Peyer's patch (tissue), 4 donors: Measurements from ENCODE around the gene LRRC47. TPM values are rescaled to one million over a fixed set of nuclear protein-coding genes. Genes with fewer than 3 reads are reported as not detected.

ENCODE experiments used
- DNase-seq, 3 donors: peaks; one replicate each; pipeline ENCODE4 v3.0.0-alpha.2; 2017 to 2019
- H3K27ac ChIP-seq, 4 donors: fragments of 200-600 bp; sonication (generic); one replicate each; pipeline ENCODE4 v1.5.1; 2016 to 2019
- H3K27me3 ChIP-seq, 2 donors: fragments of 200-600 bp; sonication (generic); one replicate each; pipeline ENCODE4 v1.5.1; 2019
- H3K36me3 ChIP-seq, 3 donors: fragments of 200-600 bp; sonication (generic); one replicate each; pipeline ENCODE4 v1.5.1; 2016 to 2019
- H3K4me1 ChIP-seq, 4 donors: fragments of 200-600 bp; sonication (generic); one replicate each; pipeline ENCODE4 v1.5.1; 2016 to 2019
- H3K4me3 ChIP-seq, 4 donors: fragments of 200-600 bp; sonication (generic); 1 replicate in 3 of 4; 2 replicates in 1 of 4; pipeline ENCODE4 v1.5.1; 2016 to 2019; ENCODE audit warnings: mild to moderate bottlenecking in 1 of 4
- H3K9me3 ChIP-seq, 4 donors: fragments of 200-600 bp; sonication (generic); one replicate each; pipeline ENCODE4 v1.5.1; 2016 to 2019; ENCODE audit warnings: mild to moderate bottlenecking in 1 of 4
- CTCF ChIP-seq, 6 experiments: fragments of 450-650 bp in 4 of 6; fragments of 200-600 bp in 2 of 6; sonication (generic) in 1 of 6; IDR thresholded peaks; one replicate each; pipeline ENCODE4 v1.5.1; 2017 to 2019; ENCODE audit warnings: antibody characterized with exemption in 6 of 6, mild to moderate bottlenecking in 3 of 6, moderate library complexity in 1 of 6
- POLR2A ChIP-seq, 2 donors: fragments of 450-650 bp; IDR thresholded peaks; one replicate each; pipeline ENCODE4 v1.5.1; 2017; ENCODE audit warnings: antibody characterized with exemption in 2 of 2, mild to moderate bottlenecking in 2 of 2, moderate library complexity in 2 of 2
- total RNA-seq, 4 donors: library from RNA; depleted of rRNA; stranded (reverse); fragments of >200 nt; gene quantifications; one replicate each; pipeline ENCODE4 v1.1.0, GENCODE V29; 2016

Gene LRRC47
- total RNA-seq, 4 donors from 2014 or later = 31.3 to 99.0 (median 40.8) TPM

- Histone ChIP-seq H3K4me3 (no peak overlapping the region), H3K4me1 (no peaks in the 10 kb centered on the region), H3K9me3 (no peaks in the 10 kb centered on the region), H3K36me3 (peaks cover 0 to 23% (median 0%) of the 10 kb centered on the region in 3 donors), H3K27ac (no peak overlapping the region), H3K27me3 (peaks cover 0 to 3% of the 10 kb centered on the region in 2 donors)
- no peak for DNase-seq
- no peak for TF ChIP-seq CTCF (IDR thresholded peaks at IDR 0.05)
- no peak for TF ChIP-seq POLR2A (IDR thresholded peaks at IDR 0.05)
Measured at GRCh38 chr1:3735027-3735681, 61.1 kb downstream of the LRRC47 start.

GRCh38 chr1:3734602-3735001 lies 61.7 kb downstream of the LRRC47 start:
- Histone ChIP-seq H3K27me3 (peaks cover 0 to 3% of the 10 kb centered on the region in 2 donors), H3K27ac (no peak overlapping the region), H3K4me1 (no peaks in the 10 kb centered on the region), H3K9me3 (no peaks in the 10 kb centered on the region), H3K36me3 (peaks cover 0 to 23% (median 0%) of the 10 kb centered on the region in 3 donors), H3K4me3 (no peak overlapping the region)
- no peak for TF ChIP-seq CTCF (IDR thresholded peaks at IDR 0.05)
- no peak for TF ChIP-seq POLR2A (IDR thresholded peaks at IDR 0.05)
- no peak for DNase-seq

- H3K4me1 ChIP-seq = no peaks in the 10 kb centered on the region
- no peak for TF ChIP-seq CTCF (IDR thresholded peaks at IDR 0.05)
- TF ChIP-seq POLR2A (IDR thresholded peaks at IDR 0.05) = no peak
- H3K9me3 ChIP-seq = no peaks in the 10 kb centered on the region
- peaks cover 0 to 3% of the 10 kb centered on the region in 2 donors for H3K27me3 ChIP-seq
- peaks cover 0 to 23% (median 0%) of the 10 kb centered on the region in 3 donors for H3K36me3 ChIP-seq
- DNase-seq = no peak
- no peak overlapping the region for H3K4me3 ChIP-seq
- no peak overlapping the region for H3K27ac ChIP-seq
Measured at GRCh38 chr1:3733883-3734589, 62.3 kb downstream of the LRRC47 start.

- no peak for DNase-seq
- TF ChIP-seq CTCF (IDR thresholded peaks at IDR 0.05) (no peak), POLR2A (IDR thresholded peaks at IDR 0.05) (no peak)
- Histone ChIP-seq H3K4me3 (no peak overlapping the region), H3K27me3 (peaks cover 0 to 3% of the 10 kb centered on the region in 2 donors), H3K27ac (no peak overlapping the region), H3K9me3 (no peaks in the 10 kb centered on the region), H3K4me1 (no peaks in the 10 kb centered on the region), H3K36me3 (peaks cover 0 to 16% (median 0%) of the 10 kb centered on the region in 3 donors)
Measured at GRCh38 chr1:3733094-3733882, 63.0 kb downstream of the LRRC47 start.

- Histone ChIP-seq H3K36me3 (peaks cover 0 to 8% (median 0%) of the 10 kb centered on the region in 3 donors), H3K4me3 (no peak overlapping the region), H3K4me1 (no peaks in the 10 kb centered on the region), H3K27ac (no peak overlapping the region), H3K9me3 (no peaks in the 10 kb centered on the region), H3K27me3 (peaks cover 0 to 3% of the 10 kb centered on the region in 2 donors)
- DNase-seq = no peak
- no peak for TF ChIP-seq POLR2A (IDR thresholded peaks at IDR 0.05)
- no peak for TF ChIP-seq CTCF (IDR thresholded peaks at IDR 0.05)
Measured at GRCh38 chr1:3732434-3733093, 63.7 kb downstream of the LRRC47 start.
